ENCODE data around the gene REC114.

DNA sequence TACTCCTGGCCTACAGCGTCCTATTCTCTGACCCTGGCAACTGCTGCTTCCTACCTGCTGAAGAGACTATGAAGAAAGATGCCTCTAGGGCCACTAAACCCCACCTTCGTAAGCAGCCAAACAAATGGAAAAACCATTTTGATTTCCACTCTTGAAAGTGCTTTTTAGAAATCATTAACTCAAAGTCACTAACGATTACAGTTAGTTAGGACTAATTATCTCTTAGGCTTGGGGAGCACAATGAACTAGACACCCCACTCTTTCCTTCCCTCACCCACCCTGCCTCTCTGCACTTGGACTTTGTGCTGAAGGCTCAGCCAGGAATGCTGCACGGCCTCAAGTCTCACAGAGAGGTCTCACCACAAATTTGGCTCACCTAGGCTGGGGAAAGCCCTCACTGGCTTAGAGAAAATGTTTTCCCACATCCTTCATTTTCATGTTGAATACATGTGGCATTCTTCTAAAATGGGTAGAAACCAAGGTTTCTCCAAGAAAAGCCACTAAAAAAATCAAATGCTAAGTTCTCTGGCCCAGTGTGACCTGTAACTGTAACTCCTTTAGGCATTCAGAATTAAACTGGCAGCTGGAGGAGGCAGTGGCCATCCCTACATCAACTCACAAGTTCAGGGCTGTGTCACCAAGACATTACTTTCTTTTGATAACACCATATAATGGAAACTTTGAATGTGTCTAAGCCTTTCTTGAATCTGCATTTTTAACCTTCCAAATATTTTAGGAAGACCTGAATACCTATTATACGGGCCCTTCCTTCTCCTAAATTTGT, 143.1 kb downstream of the REC114 start:
- no peak for TF ChIP-seq CTCF (optimal IDR thresholded peaks at IDR 0.05 in 1 of 3, IDR thresholded peaks at IDR 0.05 in 1 of 3, conservative IDR thresholded peaks at IDR 0.05 in 1 of 3; ENCODE audit: extremely low read depth in 1 of 3, insufficient read depth in 2 of 3, low read length in 3 of 3)
- TF ChIP-seq EZH2 (IDR thresholded peaks at IDR 0.05; ENCODE audit: low read length): no peak
